GM12878 (cell line): ENCODE measurements around the gene FAM131B. TPM values are rescaled to one million over a fixed set of nuclear protein-coding genes. Genes with fewer than 3 reads are reported as not detected.

ENCODE experiments used
- ATAC-seq: fragments of 200-7000 bp; cut with Tn5 transposase; 3 replicates; pipeline ENCODE4 v1.9.1; 2020; ENCODE audit warnings: mild to moderate bottlenecking, moderate library complexity
- BruUV-seq: library from RNA; stranded (reverse); fragments of 400-500 nt; replicated peaks from 2 replicates; lab custom pipeline; 2021; lab: Mats Ljungman, UMichigan
- CTCF ChIA-PET: fragments of 300-600 bp; sonication (Branson Sonifier 250); formaldehyde crosslinking; extraction: SDS; loops from one replicate; lab custom pipeline; 2021; ENCODE audit warnings: inconsistent platforms; lab: Yijun Ruan, JAX
- POLR2A ChIA-PET: fragments of 350-600 bp; formaldehyde crosslinking; extraction: SDS; loops from one replicate; lab custom pipeline; 2021; ENCODE audit warnings: inconsistent platforms; lab: Charles Lee
- RAD21 ChIA-PET: fragments of 300-600 bp; sonication (Branson Sonifier 250); formaldehyde crosslinking; loops from one replicate; lab custom pipeline; 2023; ENCODE audit warnings: antibody characterized with exemption; ENCODE audit not compliant: unreplicated experiment; lab: Charles Lee
- SMC1A ChIA-PET: fragments of 300-600 bp; sonication (Branson Sonifier 250); formaldehyde crosslinking; loops from one replicate; lab custom pipeline; 2023; ENCODE audit not compliant: unreplicated experiment, uncharacterized antibody; lab: Charles Lee
- DNase-seq: peaks from one replicate; pipeline ENCODE4 v3.0.0-alpha.2; 2011; ENCODE audit warnings: low read depth, low spot score
- FAIRE-seq: peaks from 3 replicates; lab custom pipeline; 2011; peaks lifted over from hg19 to GRCh38; lab: Jason Lieb, UNC
- H2AFZ ChIP-seq: 2 replicates; pipeline ENCODE4 v1.6.0; 2011; ENCODE audit warnings: low read depth, low read length, control low read depth; ENCODE audit not compliant: control insufficient read depth
- H3K27ac ChIP-seq: 2 replicates; pipeline ENCODE4 v1.5.1; 2011; ENCODE audit warnings: control low read depth; ENCODE audit not compliant: control insufficient read depth, insufficient read depth
- H3K27me3 ChIP-seq, 2 experiments: replicated peaks in 1 of 2; 2 replicates each; pipeline versions ENCODE4 v1.6.0 to v1.6.1; 2011; ENCODE audit warnings: low read length in 1 of 2; ENCODE audit not compliant: control insufficient read depth in 2 of 2, insufficient read depth in 2 of 2
- H3K36me3 ChIP-seq, 2 experiments: 2 replicates each; pipeline ENCODE4 v1.5.1; 2011; ENCODE audit warnings: low read length in 1 of 2; ENCODE audit not compliant: control insufficient read depth in 2 of 2, insufficient read depth in 2 of 2
- H3K4me1 ChIP-seq: 2 replicates; pipeline ENCODE4 v1.6.1; 2011; ENCODE audit warnings: mild to moderate bottlenecking, low read length, moderate library complexity, mixed read lengths; ENCODE audit not compliant: control insufficient read depth, insufficient read depth
- H3K4me2 ChIP-seq: 2 replicates; pipeline ENCODE4 v1.6.0; 2011; ENCODE audit warnings: control low read depth; ENCODE audit not compliant: control insufficient read depth, insufficient read depth
- H3K4me3 ChIP-seq: fragments of 200-600 bp; sonication (generic); 2 replicates; pipeline ENCODE4 v1.5.1; 2016
- H3K79me2 ChIP-seq: 2 replicates; pipeline ENCODE4 v1.6.0; 2011; ENCODE audit warnings: low read length; ENCODE audit not compliant: control insufficient read depth, insufficient read depth
- H3K9ac ChIP-seq: 2 replicates; pipeline ENCODE4 v1.8.0; 2011; ENCODE audit warnings: low read length, control low read depth, mixed read lengths; ENCODE audit not compliant: control insufficient read depth, insufficient read depth
- H3K9me3 ChIP-seq: replicated peaks from 3 replicates; pipeline ENCODE4 v1.5.1; 2011; ENCODE audit warnings: mild to moderate bottlenecking, low read length; ENCODE audit not compliant: control insufficient read depth, insufficient read depth
- H4K20me1 ChIP-seq: 2 replicates; pipeline ENCODE4 v1.6.0; 2011; ENCODE audit not compliant: control insufficient read depth, insufficient read depth
- DPF2 ChIP-seq: fragments of 450-650 bp; IDR thresholded peaks from 2 replicates; pipeline ENCODE4 v1.6.1; 2017; ENCODE audit warnings: mild to moderate bottlenecking
- GABPA ChIP-seq: IDR thresholded peaks from 2 replicates; pipeline ENCODE4 v1.6.1; 2014; ENCODE audit warnings: antibody characterized with exemption, low read depth, mild to moderate bottlenecking, inconsistent platforms
- HDGF ChIP-seq: fragments of 450-650 bp; IDR thresholded peaks from 2 replicates; pipeline ENCODE4 v1.6.1; 2016; ENCODE audit warnings: antibody characterized with exemption
- KDM1A ChIP-seq: fragments of 200-600 bp; sonication (generic); IDR thresholded peaks from 2 replicates; pipeline ENCODE4 v1.6.1; 2016; ENCODE audit warnings: borderline replicate concordance
- LARP7 ChIP-seq: fragments of 450-650 bp; IDR thresholded peaks from 2 replicates; pipeline ENCODE4 v1.6.1; 2017; ENCODE audit warnings: mild to moderate bottlenecking
- NR2C1 ChIP-seq: fragments of 450-650 bp; IDR thresholded peaks from 2 replicates; pipeline ENCODE4 v1.6.1; 2017; ENCODE audit warnings: antibody characterized with exemption, mild to moderate bottlenecking, moderate library complexity
- RB1 ChIP-seq: fragments of 450-650 bp; formaldehyde crosslinking; IDR thresholded peaks from 2 replicates; pipeline ENCODE4 v1.6.1; 2017; ENCODE audit warnings: mild to moderate bottlenecking, borderline replicate concordance
- SMAD5 ChIP-seq: IDR thresholded peaks from 2 replicates; pipeline ENCODE4 v1.6.1; 2016; ENCODE audit warnings: antibody characterized with exemption, low read depth
- ZNF622 ChIP-seq: fragments of 450-650 bp; IDR thresholded peaks from 2 replicates; pipeline ENCODE4 v1.6.1; 2017; ENCODE audit warnings: mild to moderate bottlenecking, inconsistent platforms
- WGBS: methylation state at CpG from one replicate; pipeline ENCODE4 v1.1.6; 2016; ENCODE audit warnings: low lambda C conversion rate; ENCODE audit not compliant: insufficient replicate concordance, insufficient coverage; ENCODE audit errors: missing lambda C conversion rate; 5-methylcytosine and 5-hydroxymethylcytosine counted together
- in situ Hi-C: fragments of 300-500 bp; cut with MboI; formaldehyde crosslinking; loops from 9 replicates; pipeline ENCODE4 v1.14.3; 2018; ENCODE audit warnings: mixed read lengths
- intact Hi-C: fragments of 100-400 bp; cut with micrococcal nuclease; formaldehyde crosslinking; loops from one replicate; pipeline ENCODE4 v1.14.2; 2022; ENCODE audit not compliant: unreplicated experiment
- polyA plus RNA-seq, 11 experiments: library from polyadenylated mRNA; depleted of rRNA in 4 of 11; unstranded in 6 of 11; stranded (reverse) in 5 of 11; fragments of >200 nt; fragmentation: Nextera tagmentation in 4 of 11; fragmentation: Illumina TruSeq in 1 of 11; extraction: Ambion mirVana in 4 of 11; extraction: Trizol in 1 of 11; gene quantifications; 1 replicate in 1 of 11; 2 replicates in 10 of 11; pipeline versions ENCODE4 v1.2.1 to v1.2.3, GENCODE V29; 2011 to 2016; ENCODE audit warnings: inconsistent platforms in 2 of 11, missing spikeins in 2 of 11, low read depth in 1 of 11
- total RNA-seq, 4 experiments: library from RNA; depleted of rRNA in 3 of 4; stranded (reverse); fragments of >200 nt in 3 of 4; fragmentation: Illumina TruSeq in 1 of 4; extraction: Trizol in 1 of 4; gene quantifications; 2 replicates each; pipeline versions ENCODE4 v1.2.1 to v1.2.3, GENCODE V29; 2013 to 2021
- TF ChIP-seq, protein P1 (sequence below): fragments of 450-650 bp; IDR thresholded peaks from 2 replicates; pipeline ENCODE4 v1.6.1; 2016; ENCODE audit warnings: mild to moderate bottlenecking, moderate library complexity, borderline replicate concordance
- TF ChIP-seq, protein P2 (sequence below): IDR thresholded peaks from 2 replicates; pipeline ENCODE4 v1.6.1; 2011; ENCODE audit warnings: low read depth, mild to moderate bottlenecking, low read length, moderate library complexity, borderline replicate concordance; ENCODE audit errors: extremely low read depth

Gene FAM131B
- total and polyA plus RNA-seq, 10 of the 15 experiments (the other 5 are each of a cell fraction or from before 2014, with no cell fraction given), result 0.03 to 0.05 TPM; not detected in 8

DNA sequence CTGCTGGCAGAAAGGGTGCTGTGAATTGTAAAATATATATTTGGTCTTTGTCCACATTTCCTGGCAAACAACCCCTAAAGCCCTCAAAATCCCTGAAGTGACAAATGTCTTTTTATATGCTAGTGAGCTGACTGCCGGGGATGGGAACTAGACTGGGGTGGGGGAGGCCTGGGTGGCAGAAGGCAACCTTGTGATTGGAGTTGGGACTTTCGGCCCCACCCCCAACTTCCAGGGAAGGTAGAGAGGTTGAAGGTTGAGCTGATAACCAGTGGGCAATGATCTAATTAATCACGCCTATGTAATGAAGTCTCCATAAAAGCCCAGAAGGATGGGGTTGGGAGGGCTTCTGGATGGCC lies 43.5 kb upstream of the FAM131B start:
- TF ChIP-seq KDM1A, result no peak
- no peak for TF ChIP-seq HDGF
- TF ChIP-seq, protein P1, sequence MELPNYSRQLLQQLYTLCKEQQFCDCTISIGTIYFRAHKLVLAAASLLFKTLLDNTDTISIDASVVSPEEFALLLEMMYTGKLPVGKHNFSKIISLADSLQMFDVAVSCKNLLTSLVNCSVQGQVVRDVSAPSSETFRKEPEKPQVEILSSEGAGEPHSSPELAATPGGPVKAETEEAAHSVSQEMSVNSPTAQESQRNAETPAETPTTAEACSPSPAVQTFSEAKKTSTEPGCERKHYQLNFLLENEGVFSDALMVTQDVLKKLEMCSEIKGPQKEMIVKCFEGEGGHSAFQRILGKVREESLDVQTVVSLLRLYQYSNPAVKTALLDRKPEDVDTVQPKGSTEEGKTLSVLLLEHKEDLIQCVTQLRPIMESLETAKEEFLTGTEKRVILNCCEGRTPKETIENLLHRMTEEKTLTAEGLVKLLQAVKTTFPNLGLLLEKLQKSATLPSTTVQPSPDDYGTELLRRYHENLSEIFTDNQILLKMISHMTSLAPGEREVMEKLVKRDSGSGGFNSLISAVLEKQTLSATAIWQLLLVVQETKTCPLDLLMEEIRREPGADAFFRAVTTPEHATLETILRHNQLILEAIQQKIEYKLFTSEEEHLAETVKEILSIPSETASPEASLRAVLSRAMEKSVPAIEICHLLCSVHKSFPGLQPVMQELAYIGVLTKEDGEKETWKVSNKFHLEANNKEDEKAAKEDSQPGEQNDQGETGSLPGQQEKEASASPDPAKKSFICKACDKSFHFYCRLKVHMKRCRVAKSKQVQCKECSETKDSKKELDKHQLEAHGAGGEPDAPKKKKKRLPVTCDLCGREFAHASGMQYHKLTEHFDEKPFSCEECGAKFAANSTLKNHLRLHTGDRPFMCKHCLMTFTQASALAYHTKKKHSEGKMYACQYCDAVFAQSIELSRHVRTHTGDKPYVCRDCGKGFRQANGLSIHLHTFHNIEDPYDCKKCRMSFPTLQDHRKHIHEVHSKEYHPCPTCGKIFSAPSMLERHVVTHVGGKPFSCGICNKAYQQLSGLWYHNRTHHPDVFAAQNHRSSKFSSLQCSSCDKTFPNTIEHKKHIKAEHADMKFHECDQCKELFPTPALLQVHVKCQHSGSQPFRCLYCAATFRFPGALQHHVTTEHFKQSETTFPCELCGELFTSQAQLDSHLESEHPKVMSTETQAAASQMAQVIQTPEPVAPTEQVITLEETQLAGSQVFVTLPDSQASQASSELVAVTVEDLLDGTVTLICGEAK, result no peak
- no peak for TF ChIP-seq RB1
- TF ChIP-seq, protein P2, sequence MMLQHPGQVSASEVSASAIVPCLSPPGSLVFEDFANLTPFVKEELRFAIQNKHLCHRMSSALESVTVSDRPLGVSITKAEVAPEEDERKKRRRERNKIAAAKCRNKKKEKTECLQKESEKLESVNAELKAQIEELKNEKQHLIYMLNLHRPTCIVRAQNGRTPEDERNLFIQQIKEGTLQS, result no peak
- TF ChIP-seq SMAD5, result no peak
- no peak for TF ChIP-seq ZNF622
- TF ChIP-seq DPF2, result no peak
- TF ChIP-seq LARP7, result no peak
- TF ChIP-seq NR2C1, result no peak
- TF ChIP-seq GABPA, result no peak
- no peaks in the 10 kb centered on the region for H3K36me3 ChIP-seq
- no peaks in the 10 kb centered on the region for H4K20me1 ChIP-seq
- no peak overlapping the region for H3K9ac ChIP-seq
- CTCF ChIA-PET, result interaction anchor here (1.3 to 4.4 kb wide), 3 partner anchors 10 to 166 kb away, joined by 3 to 27 read pairs (median 3); no protein-coding TSS in a partner anchor
- H3K79me2 ChIP-seq, result no peaks in the 10 kb centered on the region
- H3K27me3 ChIP-seq, result peaks cover 0 to 4% of the 10 kb centered on the region in 2 experiments; a peak in 2 of 4 replicates
- no peak overlapping the region for H2AFZ ChIP-seq
- POLR2A ChIA-PET, result no interaction called here
- no peak for ATAC-seq
- RAD21 ChIA-PET, result no interaction called here
- H3K27ac ChIP-seq, result no peak overlapping the region
- WGBS, result 31% methylated on average over 3 of the region's 3 CpGs
- no peak overlapping the region for H3K4me2 ChIP-seq
- H3K9me3 ChIP-seq, result no peaks in the 10 kb centered on the region
- intact Hi-C loops, result no loop called here
- no TSS peak for BruUV-seq
- no peak for FAIRE-seq
- in situ Hi-C loops, result no loop called here
- H3K4me1 ChIP-seq, result peaks cover 3% of the 10 kb centered on the region
- SMC1A ChIA-PET, result interaction anchor here (1.3 to 2.0 kb wide), 3 partner anchors 10 to 166 kb away, joined by 3 to 11 read pairs (median 3); no protein-coding TSS in a partner anchor
- H3K4me3 ChIP-seq, result no peak overlapping the region
- DNase-seq, result no peak
